Activated naive CD8-positive, alpha-beta T cell treated with anti-CD3 and anti-CD28 coated beads, Interleukin-2, amount 10 ng/mL, durations not matched to agents 7 days and 5 days (primary cell): ENCODE measurements around the gene GLG1. TPM values are rescaled to one million over a fixed set of nuclear protein-coding genes. Genes with fewer than 3 reads are reported as not detected.

Source experiments
- ATAC-seq: fragments of 150-1000 bp; cut with Tn5 transposase; one replicate; pipeline ENCODE4 v1.10.0; 2021; ENCODE audit warnings: low read depth, moderate library complexity
- POLR2A ChIA-PET: fragments of 350-600 bp; sonication (Branson Sonifier 250); formaldehyde crosslinking; loops from one replicate; lab custom pipeline; 2021; ENCODE audit warnings: antibody characterized with exemption; lab: Charles Lee
- DNase-seq: peaks from one replicate; pipeline ENCODE4 v3.0.0; 2021
- H3K27ac Mint-ChIP-seq: one replicate; pipeline ENCODE4 v1.8.0; 2022; ENCODE audit warnings: mild to moderate bottlenecking, mixed read lengths
- H3K27me3 Mint-ChIP-seq: one replicate; pipeline ENCODE4 v1.8.0; 2022; ENCODE audit warnings: mild to moderate bottlenecking, moderate library complexity, mixed read lengths
- H3K36me3 Mint-ChIP-seq: one replicate; pipeline ENCODE4 v1.8.0; 2021; ENCODE audit warnings: mild to moderate bottlenecking, mixed read lengths
- H3K4me1 Mint-ChIP-seq: one replicate; pipeline ENCODE4 v1.8.0; 2021; ENCODE audit warnings: mixed read lengths
- H3K4me3 Mint-ChIP-seq: one replicate; pipeline ENCODE4 v1.8.0; 2022; ENCODE audit warnings: mild to moderate bottlenecking, moderate library complexity, mixed read lengths
- H3K9me3 Mint-ChIP-seq: one replicate; pipeline ENCODE4 v1.8.0; 2021; ENCODE audit warnings: mixed read lengths
- total RNA-seq, 2 experiments: library from RNA; stranded (reverse); gene quantifications; one replicate each; pipeline ENCODE4 v1.2.3, GENCODE V29; 2021

Gene GLG1
- total RNA-seq, 2 experiments from 2014 or later = 118 to 120 TPM

DNA sequence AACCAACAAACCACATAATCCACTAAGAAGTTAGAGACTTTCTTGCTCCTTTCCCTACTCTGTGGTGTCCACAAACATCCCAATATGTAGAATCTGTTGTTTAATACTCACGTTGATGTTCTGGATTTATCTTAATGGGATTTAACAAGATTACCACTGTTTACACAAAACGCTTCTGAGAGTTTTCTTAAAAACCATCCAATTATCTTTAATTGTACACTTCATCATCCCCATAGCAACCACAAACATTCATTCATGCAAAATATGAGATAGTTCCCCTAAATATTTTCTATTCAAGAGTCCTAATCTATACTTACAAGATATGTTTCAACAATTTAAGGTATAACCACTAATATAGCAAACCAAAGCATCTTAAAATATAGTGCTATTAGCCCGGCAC is 109.2 kb downstream of the GLG1 start:
- Mint-ChIP-seq H3K9me3 (no peaks in the 10 kb centered on the region), H3K4me1 (no peaks in the 10 kb centered on the region), H3K36me3 (peaks cover 15% of the 10 kb centered on the region), H3K27me3 (no peaks in the 10 kb centered on the region), H3K4me3 (no peak overlapping the region), H3K27ac (no peak overlapping the region)
- ATAC-seq (no peak), DNase-seq (no peak)
- POLR2A ChIA-PET = no interaction called here

DNA sequence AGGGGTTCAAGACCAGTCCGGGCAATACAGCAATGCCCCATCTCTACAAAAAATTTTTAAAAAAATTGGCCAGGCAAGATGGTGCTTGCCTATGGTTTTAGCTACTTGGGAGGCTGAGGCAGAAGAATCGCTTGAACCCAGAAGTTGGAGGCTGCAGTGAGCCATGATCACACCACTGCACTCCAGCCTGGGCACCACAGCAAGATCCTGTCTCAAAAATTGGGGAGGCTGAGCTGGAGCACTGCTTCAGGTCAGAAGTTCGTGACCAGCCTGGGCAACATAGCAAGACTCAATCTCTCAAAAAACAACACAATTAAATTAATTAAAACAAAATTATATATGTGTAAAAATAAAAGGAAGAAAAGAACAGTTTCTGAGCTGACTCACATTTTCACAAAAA is 110.9 kb downstream of the GLG1 start:
- no peaks in the 10 kb centered on the region for H3K4me1 Mint-ChIP-seq
- POLR2A ChIA-PET = no interaction called here
- H3K27me3 Mint-ChIP-seq = no peaks in the 10 kb centered on the region
- H3K9me3 Mint-ChIP-seq = no peaks in the 10 kb centered on the region
- H3K4me3 Mint-ChIP-seq = no peak overlapping the region
- DNase-seq (no peak), ATAC-seq (no peak)
- H3K27ac Mint-ChIP-seq = no peak overlapping the region
- H3K36me3 Mint-ChIP-seq = peaks cover 16% of the 10 kb centered on the region

DNA sequence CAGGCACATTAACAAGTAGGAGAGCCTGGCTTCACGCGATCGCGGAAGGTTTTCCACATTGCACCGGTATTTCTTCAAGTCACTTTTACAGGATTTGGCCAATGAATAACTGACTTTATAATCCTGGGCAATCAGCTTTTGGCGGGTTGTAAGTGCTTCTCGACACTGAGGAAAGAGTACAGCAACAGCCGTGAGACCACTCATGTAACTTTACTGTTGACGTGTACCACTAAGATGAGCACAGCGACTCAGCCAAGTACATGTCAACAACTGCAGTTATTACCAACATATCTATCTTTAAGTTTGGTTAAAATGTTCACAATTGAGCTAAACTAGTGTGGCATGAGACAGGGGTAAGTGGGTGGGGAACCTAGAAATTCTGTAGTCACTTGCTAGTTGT is 113.9 kb downstream of the GLG1 start:
- no peaks in the 10 kb centered on the region for H3K9me3 Mint-ChIP-seq
- H3K27ac Mint-ChIP-seq = no peak overlapping the region
- no peak for DNase-seq
- H3K36me3 Mint-ChIP-seq = peaks cover 28% of the 10 kb centered on the region
- H3K27me3 Mint-ChIP-seq = no peaks in the 10 kb centered on the region
- POLR2A ChIA-PET = interaction anchor here (0.7 kb wide), 1 partner anchor 68 kb away, joined by 4 read pairs; no protein-coding TSS in a partner anchor
- peaks cover 2% of the 10 kb centered on the region for H3K4me1 Mint-ChIP-seq
- no peak for ATAC-seq
- no peak overlapping the region for H3K4me3 Mint-ChIP-seq

DNA sequence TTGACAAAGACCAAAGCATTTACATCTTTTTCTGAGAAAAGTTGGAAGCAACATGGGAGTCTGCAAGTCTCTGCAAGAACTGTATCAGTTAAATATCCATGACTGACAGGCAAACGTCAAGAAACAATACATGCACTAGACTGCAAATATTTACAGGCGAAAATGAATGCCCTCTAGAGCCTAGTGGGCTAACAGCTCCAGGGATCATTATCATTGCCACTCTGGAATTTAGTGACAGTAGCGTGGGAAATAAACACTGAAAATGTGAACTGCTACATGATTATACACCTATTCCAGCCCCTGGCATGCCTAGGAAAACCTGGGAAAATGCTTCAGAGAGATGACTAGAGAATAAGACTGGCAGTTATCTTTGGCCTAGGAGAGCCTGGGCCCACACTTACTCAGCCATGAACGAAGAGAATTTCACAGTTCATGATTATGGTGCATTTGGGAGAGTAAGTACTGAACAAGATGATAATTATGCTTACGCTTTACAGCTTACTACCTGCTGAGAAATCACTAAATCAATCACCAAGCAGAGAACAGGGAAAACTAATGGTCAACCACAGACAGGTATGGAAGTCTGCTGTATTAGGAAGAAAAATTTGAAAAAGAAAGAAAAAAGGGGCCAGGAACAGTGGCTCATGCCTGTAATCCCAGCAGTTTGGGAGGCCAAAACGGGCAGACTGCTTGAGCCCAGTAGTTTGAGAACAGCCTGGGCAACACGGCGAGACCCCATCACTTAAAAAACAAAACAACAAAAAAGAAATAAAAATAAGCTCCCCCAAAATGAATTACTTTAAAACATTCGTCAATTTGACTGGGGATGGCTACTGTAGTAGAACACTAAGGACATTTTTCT is 119.0 kb downstream of the GLG1 start:
- Mint-ChIP-seq H3K27me3 (no peaks in the 10 kb centered on the region), H3K4me1 (peaks cover 2% of the 10 kb centered on the region), H3K36me3 (peaks cover 30% of the 10 kb centered on the region), H3K4me3 (no peak overlapping the region), H3K27ac (no peak overlapping the region), H3K9me3 (no peaks in the 10 kb centered on the region)
- POLR2A ChIA-PET = no interaction called here
- no peak for DNase-seq
- ATAC-seq = no peak

DNA sequence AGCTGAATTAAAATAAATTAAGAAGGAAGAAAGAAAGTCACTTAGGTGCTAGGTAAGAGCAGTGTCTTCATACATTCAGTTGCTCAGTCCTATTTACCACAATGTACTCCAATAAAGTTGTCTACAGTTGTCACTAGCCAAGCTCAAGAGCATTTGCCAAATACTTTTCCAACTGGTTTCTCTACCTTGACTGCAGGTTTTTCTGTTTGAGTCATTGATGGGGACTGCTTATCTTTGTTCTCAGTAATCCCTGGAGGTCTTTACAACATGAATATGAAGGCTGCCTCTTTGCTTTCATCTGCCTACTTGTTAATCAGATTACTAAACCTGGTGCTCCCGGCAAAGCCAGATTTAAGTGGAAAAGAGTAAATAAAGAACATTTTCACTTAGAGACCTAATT is 121.0 kb downstream of the GLG1 start:
- no peaks in the 10 kb centered on the region for H3K27me3 Mint-ChIP-seq
- H3K9me3 Mint-ChIP-seq = no peaks in the 10 kb centered on the region
- no peak for DNase-seq
- POLR2A ChIA-PET = no interaction called here
- ATAC-seq = no peak
- peaks cover 26% of the 10 kb centered on the region for H3K36me3 Mint-ChIP-seq
- no peak overlapping the region for H3K27ac Mint-ChIP-seq
- peaks cover 2% of the 10 kb centered on the region for H3K4me1 Mint-ChIP-seq
- no peak overlapping the region for H3K4me3 Mint-ChIP-seq

DNA sequence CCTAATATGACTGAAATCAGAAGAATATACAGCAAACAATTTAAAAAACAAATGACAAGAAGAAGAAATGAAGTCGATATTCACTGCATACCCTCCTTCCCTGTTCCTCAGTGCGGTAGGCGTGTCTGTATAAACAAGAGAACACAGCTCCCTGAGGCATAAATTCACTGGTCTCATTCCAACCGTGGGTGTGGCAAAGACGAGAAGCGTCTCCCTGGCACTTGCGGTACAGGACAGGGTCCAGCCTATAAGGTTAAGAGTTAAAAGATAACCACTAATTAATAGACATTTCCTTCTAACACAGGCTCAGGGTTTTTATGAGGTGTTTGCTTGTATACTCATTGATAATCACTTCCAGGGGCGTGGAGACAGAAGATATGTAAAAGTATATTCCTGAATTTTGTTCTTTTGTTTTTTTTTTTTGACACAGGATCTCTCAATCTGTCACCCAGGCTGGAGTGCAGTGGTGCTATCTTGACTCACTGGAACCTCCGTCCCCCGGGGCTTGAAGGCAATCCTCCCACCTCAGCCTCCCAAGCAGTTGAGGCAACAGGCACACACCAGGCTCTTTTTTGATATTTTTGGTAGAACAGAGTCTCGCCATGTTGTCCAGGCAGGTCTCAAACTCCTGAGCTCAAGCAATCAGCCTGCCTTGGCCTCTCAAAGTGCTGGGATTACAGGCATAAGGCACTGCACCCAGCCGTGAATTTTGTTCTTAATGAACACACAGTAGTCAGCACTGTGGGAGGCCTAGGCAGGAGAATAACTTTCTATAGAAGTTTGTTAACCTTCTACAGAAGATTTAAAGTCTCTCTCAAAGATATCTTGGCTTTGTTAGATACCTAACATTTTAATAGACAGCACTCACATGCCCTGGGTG is 126.5 kb downstream of the GLG1 start:
- Mint-ChIP-seq H3K9me3 (no peaks in the 10 kb centered on the region), H3K27me3 (no peaks in the 10 kb centered on the region), H3K4me3 (no peak overlapping the region), H3K27ac (peak overlapping the region; percentile 17), H3K4me1 (no peaks in the 10 kb centered on the region), H3K36me3 (peaks cover 28% of the 10 kb centered on the region)
- POLR2A ChIA-PET = no interaction called here
- ATAC-seq (no peak), DNase-seq (no peak)

DNA sequence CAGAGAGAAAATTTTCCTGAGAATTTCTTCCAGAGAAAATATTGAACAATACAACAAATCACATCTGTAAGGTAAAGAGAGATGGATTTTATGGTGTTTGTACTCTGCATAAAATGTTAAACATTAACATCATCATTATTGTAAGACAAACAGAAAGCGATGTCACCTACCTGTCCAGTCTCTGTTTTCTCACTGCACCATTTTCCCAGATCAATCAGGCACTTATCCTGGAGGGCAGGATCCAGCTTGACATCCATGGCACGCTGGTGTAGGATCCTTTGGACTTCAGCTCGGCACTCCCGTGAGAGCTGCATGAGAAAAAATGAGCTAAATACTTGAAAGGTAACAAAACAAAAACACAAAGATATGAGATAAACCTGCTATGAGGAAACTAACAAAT is 129.7 kb downstream of the GLG1 start:
- peaks cover 28% of the 10 kb centered on the region for H3K36me3 Mint-ChIP-seq
- no peak overlapping the region for H3K27ac Mint-ChIP-seq
- H3K9me3 Mint-ChIP-seq = no peaks in the 10 kb centered on the region
- ATAC-seq = no peak
- H3K27me3 Mint-ChIP-seq = no peaks in the 10 kb centered on the region
- no peak for DNase-seq
- H3K4me3 Mint-ChIP-seq = no peak overlapping the region
- no peaks in the 10 kb centered on the region for H3K4me1 Mint-ChIP-seq
- POLR2A ChIA-PET = no interaction called here

DNA sequence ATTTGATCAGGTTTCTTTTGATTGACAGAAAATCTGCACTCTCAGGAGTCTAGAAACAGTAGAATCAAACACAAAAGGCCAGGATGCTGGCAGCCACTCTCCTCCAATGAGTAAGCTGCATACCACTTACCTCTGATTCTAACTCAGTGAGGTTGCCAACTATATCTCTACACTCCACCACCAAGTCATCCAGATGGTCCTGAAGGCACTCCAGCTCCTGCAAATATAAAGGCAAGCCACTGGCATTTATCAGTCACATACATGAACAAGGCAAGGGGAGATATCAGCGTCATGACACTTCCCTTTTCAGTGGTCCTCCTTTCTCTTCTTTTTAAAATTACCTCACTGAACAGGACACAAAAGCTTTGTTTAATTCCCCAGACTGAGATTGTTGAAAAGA is 132.5 kb downstream of the GLG1 start:
- no peak for DNase-seq
- no peak for ATAC-seq
- Mint-ChIP-seq H3K27ac (no peak overlapping the region), H3K9me3 (no peaks in the 10 kb centered on the region), H3K4me3 (no peak overlapping the region), H3K27me3 (no peaks in the 10 kb centered on the region), H3K36me3 (peaks cover 40% of the 10 kb centered on the region), H3K4me1 (no peaks in the 10 kb centered on the region)
- POLR2A ChIA-PET = no interaction called here

DNA sequence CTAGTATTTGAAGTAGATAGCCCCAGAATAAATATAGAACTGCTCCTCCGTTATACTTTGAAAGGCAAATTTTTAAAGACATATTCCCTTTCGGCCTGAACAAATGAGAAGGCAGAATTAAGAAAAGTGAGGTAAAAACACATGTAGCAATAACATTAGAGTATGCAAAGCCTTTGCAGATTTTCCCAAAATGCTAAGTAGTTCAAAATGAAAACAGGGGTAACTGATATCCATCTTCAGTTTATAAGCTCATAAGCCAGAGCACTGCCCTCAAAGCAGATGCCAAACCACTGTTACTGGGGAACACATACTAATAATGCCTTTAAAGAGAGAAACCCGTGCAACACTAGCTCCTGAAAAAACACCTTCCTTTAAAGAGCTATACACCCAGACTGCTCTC is 134.4 kb downstream of the GLG1 start:
- Mint-ChIP-seq H3K4me3 (no peak overlapping the region), H3K27me3 (no peaks in the 10 kb centered on the region), H3K9me3 (no peaks in the 10 kb centered on the region), H3K4me1 (peaks cover 3% of the 10 kb centered on the region), H3K27ac (no peak overlapping the region), H3K36me3 (peaks cover 41% of the 10 kb centered on the region)
- ATAC-seq (no peak), DNase-seq (no peak)
- POLR2A ChIA-PET = interaction anchor here (0.6 kb wide), 1 partner anchor 185 kb away, joined by 3 read pairs; no protein-coding TSS in a partner anchor

DNA sequence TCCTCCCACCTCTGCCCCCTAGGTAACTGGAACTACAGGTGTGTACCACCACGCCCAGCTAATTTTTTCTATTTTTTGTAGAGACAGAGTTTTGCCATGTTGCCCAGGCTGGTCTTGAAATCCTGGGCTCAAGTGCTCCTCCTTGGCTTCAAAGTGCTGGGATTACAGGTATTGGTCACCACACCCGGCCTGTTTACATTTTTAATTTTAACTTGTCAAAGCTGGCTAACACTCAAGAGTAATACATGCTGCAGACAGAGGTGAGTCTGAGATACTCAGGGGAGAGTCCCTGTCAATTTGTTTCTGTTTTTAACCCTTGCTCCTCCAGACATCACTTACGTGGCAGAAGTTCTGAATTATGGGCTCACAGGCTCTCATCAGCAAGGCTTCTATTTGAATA is 134.9 kb downstream of the GLG1 start:
- ATAC-seq = no peak
- Mint-ChIP-seq H3K4me3 (no peak overlapping the region), H3K27ac (peak overlapping the region; percentile 34), H3K9me3 (no peaks in the 10 kb centered on the region), H3K36me3 (peaks cover 42% of the 10 kb centered on the region), H3K27me3 (no peaks in the 10 kb centered on the region), H3K4me1 (peaks cover 8% of the 10 kb centered on the region)
- no peak for DNase-seq
- POLR2A ChIA-PET = no interaction called here

DNA sequence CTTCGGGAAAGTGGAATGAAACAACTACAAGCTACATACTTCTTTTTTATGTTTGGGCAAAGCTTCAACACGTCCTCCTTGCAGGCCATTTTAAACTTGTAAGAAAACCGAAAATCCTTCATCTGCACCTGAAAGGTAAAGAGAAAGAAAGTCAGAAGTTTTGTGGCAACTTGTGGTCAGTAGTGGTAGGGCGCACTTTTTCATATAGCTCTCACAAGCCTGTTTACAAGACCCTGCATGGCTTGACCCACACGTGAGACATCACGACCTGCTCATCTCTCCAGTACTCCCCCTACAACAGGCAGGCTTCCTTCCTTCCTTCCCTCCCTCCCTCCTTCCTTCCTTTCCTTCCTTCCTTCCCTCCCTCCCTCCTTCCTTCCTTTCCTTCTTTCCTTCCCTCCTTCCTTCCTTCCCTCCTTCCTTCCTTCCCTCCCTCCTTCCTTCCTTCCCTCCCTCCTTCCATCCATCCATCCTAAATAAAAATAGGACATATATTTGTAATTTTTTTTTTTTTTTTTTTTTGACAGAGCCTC is 136.9 kb downstream of the GLG1 start:
- H3K4me1 Mint-ChIP-seq = peaks cover 18% of the 10 kb centered on the region
- DNase-seq (no peak), ATAC-seq (no peak)
- no peaks in the 10 kb centered on the region for H3K9me3 Mint-ChIP-seq
- peaks cover 49% of the 10 kb centered on the region for H3K36me3 Mint-ChIP-seq
- no peaks in the 10 kb centered on the region for H3K27me3 Mint-ChIP-seq
- H3K27ac Mint-ChIP-seq = no peak overlapping the region
- no peak overlapping the region for H3K4me3 Mint-ChIP-seq
- POLR2A ChIA-PET = no interaction called here

DNA sequence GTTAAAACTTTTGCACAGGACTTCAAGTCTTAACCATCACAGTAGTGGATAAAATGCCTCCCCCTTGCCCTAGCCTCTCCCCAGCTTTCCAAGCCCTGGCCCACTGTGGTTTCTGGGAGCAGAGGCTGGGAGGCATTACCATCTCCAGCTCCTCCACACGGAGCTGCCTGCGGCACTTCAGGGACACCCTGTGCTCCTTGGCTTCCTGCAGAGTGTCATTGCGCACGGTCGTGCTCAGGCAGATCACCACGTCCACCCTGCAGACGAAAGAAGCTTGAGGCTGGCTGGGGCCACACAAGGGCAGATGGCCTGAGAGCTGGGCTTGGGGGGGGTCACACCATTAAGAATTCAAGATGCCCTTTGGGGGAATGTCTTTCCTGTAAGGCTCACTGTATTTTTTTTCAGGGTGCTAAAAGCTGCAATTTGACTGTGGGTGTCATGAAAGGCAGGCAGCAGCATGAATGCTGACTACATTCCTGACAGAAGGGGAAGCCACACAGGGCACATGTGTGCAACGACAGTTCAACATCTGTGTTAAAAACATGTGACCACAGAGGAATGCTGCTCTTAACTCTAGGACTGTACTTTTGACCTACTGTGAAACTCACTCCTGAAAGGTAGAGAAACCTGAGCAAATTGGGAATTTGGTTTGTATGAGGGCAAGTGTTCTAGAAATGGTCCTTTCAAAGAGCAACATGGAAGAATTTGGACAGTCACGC is 137.9 kb downstream of the GLG1 start:
- POLR2A ChIA-PET = no interaction called here
- Mint-ChIP-seq H3K9me3 (no peaks in the 10 kb centered on the region), H3K27me3 (no peaks in the 10 kb centered on the region), H3K4me1 (peaks cover 18% of the 10 kb centered on the region), H3K27ac (no peak overlapping the region), H3K4me3 (no peak overlapping the region), H3K36me3 (peaks cover 48% of the 10 kb centered on the region)
- DNase-seq (no peak), ATAC-seq (no peak)

DNA sequence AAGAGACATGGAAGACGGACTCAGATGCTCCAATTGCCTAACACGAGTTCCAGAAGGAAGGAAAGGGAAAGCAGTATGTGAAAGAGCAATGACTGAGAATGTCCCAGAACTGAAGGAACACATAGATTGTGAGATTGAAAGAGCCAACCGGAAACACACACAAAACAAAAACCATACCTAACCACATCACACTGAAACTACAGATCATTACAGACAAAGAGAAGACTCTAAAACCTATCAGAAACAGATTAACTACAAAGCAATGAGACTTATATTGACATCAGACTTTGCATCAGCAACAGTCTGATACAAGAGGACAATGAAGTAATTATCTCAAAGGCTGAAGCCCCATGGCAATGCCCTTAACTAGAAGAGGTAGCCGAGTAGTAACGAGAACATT is 140.0 kb downstream of the GLG1 start:
- ATAC-seq (peak; percentile 71), DNase-seq (no peak)
- H3K27ac Mint-ChIP-seq = peak overlapping the region; percentile 66
- H3K4me1 Mint-ChIP-seq = peaks cover 18% of the 10 kb centered on the region
- POLR2A ChIA-PET = no interaction called here
- no peaks in the 10 kb centered on the region for H3K9me3 Mint-ChIP-seq
- no peaks in the 10 kb centered on the region for H3K27me3 Mint-ChIP-seq
- peak overlapping the region; percentile 49 for H3K4me3 Mint-ChIP-seq
- peaks cover 60% of the 10 kb centered on the region for H3K36me3 Mint-ChIP-seq
